CD4-positive, alpha-beta T cell treated with Interleukin-1 beta for 1 hour (primary cell): ENCODE data around the gene PRR5.
"Not testable (repeated sequence)": the region's sequence is repeated elsewhere in the genome, so short reads cannot be mapped to it uniquely, and the experiment has no call there.

Source experiments
- DNase-seq, 2 donors: peaks; one replicate each; pipeline ENCODE4 v3.0.0-alpha.2; 2020 to 2022

The PRR5 gene

DNA sequence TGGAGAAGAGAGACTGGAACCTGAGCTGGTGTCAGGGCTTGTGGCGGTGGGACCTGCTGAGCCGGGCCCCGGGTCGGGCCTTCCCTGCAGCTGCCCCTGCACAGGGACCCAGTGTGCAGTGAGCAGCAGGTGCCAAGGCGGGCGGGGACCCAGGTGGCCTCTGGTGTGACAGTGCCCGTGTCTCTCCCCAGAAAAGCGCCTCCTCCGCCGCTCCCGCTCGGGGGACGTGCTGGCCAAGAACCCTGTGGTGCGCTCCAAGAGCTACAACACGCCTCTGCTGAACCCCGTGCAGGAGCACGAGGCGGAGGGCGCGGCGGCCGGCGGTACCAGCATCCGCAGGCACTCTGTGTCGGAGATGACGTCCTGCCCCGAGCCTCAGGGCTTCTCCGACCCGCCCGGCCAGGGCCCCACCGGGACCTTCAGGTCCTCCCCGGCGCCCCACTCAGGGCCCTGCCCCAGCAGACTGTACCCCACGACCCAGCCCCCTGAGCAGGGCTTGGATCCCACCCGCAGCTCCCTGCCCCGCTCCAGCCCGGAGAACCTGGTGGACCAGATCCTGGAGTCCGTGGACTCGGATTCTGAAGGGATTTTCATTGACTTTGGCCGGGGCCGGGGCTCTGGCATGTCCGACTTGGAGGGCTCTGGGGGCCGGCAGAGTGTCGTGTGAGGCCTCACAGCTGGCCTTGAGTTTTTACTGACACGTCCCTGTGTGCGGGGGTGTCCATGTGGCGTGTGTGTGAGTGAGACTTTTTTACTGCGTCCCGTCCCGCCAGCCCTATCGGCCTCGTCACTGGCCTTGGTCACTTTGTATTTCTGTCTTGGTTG is 34.8 kb downstream of the PRR5 start:
- no peak for DNase-seq

- no peak for DNase-seq
Observed at GRCh38 chr22:44737406-44738346, 35.7 kb downstream of the PRR5 start.

DNA sequence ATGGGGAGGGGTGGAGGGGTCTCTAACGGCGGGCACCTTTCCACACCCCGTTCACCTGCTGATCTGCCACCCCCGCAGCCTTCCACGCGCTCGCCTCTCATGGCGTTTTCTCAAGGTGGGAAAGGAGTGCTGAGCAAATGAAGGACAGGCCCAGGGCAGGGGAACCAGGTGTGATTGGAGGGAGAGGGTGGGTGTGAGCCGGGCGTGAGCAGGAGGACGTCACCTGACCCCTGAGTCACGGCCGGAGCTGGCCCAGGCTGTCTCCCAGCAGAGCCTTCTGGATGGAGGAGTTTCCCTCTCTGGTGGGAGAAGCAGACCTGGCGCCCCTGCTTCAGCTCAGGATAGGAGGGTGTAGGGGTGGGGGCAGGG is 36.3 kb downstream of the PRR5 start:
- no peak for DNase-seq

DNA sequence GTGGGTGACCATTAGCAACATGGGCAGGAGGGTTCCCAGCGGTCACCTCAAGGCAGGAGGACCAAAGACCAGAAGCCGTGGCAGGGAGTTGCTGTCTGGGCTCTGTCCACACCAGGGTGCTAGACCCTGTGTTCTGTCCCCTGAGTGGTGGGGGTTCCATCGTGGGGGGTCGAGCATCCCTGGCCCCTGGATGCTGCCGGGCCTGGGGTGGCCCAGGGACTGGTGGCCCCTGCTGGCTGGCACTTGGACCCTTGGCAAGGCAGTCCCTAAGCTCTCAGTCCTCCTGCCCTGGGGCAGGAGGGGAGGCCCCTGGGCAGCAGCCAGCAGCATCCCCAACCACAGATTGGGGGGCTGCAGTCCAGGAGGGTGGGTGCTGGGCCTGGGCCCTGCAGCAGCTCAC is 37.0 kb downstream of the PRR5 start:
- no peak for DNase-seq

GRCh38 chr22:44739666-44740065 is 37.7 kb downstream of the PRR5 start:
- DNase-seq = not testable (repeated sequence)

DNA sequence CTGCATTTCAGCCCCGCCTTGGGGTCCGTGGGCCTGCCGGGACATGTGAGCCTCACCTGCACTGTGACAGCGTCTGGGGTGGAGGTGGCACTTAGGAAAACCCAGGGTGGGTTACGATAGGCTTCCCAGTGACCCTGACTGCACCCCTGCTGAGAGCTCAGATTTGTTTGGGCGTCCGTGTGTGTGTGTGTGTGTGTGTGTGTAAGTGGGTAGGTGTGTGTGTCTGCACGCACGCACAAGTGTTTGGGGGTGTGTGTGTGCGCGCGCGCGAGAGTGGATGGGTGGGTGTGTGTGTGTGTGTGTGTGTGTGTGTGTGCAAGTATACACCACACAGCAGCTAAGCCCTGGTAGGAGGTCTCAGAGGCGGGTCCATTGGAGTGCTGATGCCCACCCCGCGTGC is 38.3 kb downstream of the PRR5 start:
- no peak for DNase-seq

GRCh38 chr22:44741929-44742328 is 39.9 kb downstream of the PRR5 start:
- DNase-seq = no peak

GRCh38 chr22:44743247-44743646 is 41.2 kb downstream of the PRR5 start:
- DNase-seq = no peak

- no peak for DNase-seq
Observed at GRCh38 chr22:44743804-44744211, 41.8 kb downstream of the PRR5 start.

DNA sequence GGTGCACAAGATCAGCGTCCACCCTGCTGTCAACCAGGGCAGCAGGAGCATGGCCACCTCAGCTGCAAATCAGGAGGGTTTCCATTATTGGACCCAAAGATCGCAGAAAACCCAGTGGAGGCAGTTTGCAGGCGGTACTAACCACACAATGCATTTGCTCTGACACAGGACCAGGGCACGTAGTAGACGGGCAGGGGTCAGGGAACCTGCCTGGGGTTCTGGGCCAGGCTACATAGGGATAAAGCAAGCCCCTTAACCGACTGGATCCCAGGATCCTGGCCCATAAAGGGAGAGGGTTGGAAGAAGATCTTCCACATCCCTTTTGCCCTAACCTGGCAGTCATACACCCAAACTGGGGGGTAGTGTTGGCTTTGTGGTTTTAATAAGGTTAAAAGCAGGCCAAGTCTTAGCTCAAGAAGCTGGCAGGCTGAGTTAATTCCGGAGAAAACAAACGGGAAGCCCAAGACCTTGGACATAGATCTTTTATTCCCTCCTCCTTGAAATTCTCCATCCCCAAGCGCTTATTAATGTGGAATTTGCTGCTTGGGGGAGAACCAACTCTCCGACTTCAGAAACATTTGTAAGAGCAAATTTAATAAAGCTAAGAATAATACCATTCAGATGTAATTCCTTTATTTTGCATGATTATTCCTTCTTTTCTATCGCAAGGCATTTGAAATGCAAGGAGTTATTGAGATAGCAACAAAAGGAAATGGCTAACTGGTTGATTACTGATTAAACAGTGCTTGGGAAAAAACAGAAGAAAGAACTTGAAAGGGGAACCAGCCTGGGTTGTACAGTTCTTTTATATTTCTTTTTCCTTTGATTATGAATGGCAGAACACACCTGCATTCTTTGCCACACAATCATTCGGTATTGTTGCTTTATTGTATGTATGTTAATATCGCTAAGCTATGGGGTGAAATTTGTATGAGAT is 44.1 kb downstream of the PRR5 start:
- DNase-seq = no peak

- not testable (repeated sequence) for DNase-seq
Observed at GRCh38 chr22:44747784-44748127, 45.8 kb downstream of the PRR5 start.

DNA sequence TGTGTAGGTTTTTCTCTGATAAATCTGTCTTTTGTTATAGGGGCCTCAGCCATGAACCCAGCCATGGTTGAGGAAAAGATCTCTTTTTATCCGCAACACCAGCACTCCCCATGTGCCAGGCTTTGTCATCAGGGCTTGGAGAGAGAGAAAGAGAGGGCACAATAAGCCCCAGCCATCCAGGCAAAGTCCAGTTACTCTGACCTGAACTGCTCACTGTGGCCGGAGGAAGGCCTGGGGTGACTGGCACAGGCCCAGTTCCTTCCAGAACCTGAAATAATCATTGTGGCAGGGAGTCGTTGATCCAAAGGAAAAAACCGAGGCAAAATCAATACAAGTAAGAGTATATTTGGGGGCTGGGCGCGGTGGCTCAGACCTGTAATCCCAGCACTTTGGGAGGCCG is 46.5 kb downstream of the PRR5 start:
- DNase-seq = no peak

GRCh38 chr22:44750481-44750880 is 48.5 kb downstream of the PRR5 start:
- DNase-seq = no peak

DNA sequence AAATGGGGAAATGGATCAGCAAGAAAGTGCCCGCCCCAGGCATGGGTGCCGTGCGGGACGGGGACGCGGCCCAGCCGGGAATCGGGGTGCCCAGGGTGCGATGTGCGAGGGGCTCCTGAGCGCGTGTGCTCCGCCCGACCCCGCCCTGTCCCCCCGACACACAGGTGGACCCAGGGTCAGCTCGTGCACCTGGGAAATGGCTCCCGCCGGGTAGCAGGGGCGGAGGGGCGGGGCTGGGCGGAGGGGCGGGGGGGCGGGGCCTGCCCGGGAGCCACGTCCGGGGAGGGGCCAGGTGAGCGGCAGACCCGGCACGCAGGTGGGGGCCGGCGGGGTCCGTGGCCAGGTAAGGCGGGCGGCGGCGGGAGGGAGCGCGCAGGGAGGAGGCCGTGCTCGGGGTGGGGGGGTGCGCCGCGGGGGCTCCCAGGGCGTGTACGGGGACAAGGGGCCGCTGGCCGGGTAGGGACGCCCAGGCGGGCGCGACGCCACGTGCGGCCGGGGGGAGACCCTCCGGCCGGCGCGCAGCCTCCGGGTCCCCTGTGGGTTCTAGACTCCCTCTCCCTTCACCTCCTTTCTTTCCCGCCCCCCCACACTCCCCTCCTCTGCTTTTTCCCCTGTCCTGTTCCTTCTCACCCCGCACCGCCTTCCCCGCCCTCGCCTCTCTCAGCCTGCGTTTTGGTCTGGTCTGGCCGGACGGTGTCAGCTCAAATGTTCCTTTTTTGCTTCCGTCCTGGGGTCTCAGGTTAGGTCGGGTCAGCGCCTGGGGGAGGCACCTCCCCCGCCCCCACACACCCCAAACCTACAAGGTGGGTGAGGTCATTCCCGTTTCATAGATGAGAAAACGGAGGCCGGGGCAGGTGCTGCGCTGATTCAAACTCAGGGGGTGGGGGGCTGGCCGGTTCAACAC is 50.5 kb downstream of the PRR5 start, which contains the start of gene ARHGAP8:
TSS of gene ARHGAP8 (plus strand) at position 291 of the 904 bp plus-strand sequence. CDS start 33,953 bp downstream, outside the sequence.
- peak; percentile 22 to 25 for DNase-seq

GRCh38 chr22:44753189-44754042 is 51.4 kb downstream of the PRR5 start:
- DNase-seq = no peak

DNA sequence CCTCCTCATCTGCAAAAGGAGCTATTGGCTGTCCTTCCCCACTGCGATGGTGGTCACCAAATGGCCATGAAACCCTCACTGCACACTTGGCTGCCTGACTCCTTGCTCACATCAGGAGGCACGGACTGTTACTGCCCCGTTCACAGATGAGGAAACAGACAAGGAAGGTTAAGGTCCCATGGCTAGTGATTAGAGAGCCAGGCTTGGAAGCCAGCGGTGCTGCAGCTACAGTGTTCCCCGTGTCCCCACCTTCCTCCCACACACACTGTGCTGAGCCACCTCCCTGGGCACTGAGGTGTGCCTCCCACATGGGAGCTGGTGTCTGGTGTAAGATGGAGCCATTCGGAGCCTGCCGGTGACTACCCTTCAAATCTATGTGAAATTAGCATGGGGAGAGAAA is 53.0 kb downstream of the PRR5 start:
- no peak for DNase-seq

DNA sequence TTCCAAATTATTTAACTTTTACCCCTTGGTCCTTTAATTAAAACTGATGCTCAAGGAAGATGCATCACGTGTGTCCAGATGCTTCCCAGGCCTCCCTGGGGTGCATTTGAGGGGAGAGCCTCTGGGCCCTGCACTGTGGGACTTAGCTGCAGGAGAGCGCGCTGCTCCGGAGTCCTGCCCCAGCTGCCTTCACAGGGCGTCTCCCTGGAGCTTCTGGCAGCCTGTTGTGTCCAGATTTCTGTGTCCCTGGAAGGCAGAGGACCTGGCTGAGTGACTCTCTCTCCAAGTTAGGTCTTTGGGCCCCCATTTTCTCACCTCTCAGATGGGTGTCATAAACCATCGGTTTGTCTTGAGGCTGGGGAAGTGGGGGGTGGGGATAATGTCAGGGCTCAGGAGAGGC is 53.4 kb downstream of the PRR5 start:
- DNase-seq = no peak

DNA sequence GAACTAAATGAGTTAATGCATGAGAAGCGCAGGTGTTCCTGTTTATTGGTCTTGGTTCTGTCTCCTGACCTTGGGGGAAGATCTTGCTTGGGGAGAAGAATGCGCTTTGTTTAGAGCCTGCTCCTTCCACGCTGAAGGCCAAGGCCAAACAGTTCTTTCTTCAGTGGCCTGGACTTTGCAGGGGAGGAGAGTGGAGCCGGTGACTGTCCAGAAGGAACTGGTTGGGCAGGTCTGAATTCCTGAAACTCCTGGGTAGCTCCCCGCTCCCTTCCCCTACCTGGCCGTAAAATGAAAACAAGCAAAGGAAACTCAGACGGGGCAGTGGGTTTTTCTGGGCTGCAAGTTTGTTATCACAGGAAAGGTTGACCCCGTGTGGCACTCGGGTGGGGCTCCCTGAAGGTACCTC is 54.0 kb downstream of the PRR5 start:
- DNase-seq = no peak

DNA sequence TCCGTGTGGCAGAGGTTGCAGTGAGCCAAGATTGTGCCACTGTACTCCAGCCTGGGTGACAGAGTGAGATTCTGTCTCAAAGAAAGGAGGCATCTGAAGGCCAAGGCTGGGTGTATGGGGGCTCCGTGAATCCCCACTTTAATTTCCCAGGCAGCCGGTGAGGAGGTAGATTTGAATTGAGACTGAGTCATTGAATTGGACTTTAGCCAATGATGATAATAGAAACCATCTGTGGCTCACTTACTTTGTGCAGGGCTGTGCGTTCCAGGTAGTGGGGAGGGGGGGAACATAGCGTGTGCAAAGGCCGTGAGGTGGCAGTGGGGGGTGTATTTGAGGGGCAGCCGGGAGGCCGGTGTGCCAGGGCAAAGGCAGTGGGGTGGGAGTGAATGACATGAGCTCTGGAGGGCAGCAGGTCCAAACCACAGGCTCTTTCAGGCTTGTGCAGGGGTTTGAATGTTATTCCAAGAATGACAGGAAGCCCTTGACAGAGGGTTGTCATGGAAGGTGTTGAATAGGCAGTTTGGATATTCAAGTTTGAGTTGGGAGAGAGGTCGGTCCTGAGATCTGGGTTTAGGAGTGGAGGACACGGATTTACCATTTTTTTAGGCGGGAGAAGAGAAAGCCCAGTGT is 56.5 kb downstream of the PRR5 start:
- no peak for DNase-seq

DNA sequence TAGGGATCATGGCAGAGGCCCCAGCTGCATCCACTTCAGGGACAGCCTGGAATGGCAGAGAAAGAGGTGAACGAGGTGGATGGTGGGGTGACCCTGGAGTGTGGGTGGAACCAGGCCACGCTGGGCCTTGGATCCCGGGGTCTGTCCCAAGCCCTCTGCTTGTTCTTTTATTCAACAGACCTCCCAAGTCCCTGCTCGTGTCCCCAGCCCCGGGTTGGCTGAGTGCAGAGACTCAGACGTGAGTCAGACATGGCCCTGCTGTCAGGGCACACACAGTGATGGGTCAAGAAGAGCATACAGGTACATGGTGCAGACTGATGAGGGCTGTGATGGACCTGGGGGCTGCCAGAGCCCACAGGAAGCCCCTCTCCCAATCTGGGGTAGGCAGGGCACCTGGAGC is 57.0 kb downstream of the PRR5 start:
- DNase-seq = no peak
